ENCODE data around the gene RALGAPA2. TPM values are rescaled to one million over a fixed set of nuclear protein-coding genes. Genes with fewer than 3 reads are reported as not detected.

The RALGAPA2 gene
- total and polyA plus RNA-seq, 2 of the 13 experiments (the other 11 are each of a cell fraction or from before 2014, with no cell fraction given) = 13.8 to 17.7 TPM

DNA sequence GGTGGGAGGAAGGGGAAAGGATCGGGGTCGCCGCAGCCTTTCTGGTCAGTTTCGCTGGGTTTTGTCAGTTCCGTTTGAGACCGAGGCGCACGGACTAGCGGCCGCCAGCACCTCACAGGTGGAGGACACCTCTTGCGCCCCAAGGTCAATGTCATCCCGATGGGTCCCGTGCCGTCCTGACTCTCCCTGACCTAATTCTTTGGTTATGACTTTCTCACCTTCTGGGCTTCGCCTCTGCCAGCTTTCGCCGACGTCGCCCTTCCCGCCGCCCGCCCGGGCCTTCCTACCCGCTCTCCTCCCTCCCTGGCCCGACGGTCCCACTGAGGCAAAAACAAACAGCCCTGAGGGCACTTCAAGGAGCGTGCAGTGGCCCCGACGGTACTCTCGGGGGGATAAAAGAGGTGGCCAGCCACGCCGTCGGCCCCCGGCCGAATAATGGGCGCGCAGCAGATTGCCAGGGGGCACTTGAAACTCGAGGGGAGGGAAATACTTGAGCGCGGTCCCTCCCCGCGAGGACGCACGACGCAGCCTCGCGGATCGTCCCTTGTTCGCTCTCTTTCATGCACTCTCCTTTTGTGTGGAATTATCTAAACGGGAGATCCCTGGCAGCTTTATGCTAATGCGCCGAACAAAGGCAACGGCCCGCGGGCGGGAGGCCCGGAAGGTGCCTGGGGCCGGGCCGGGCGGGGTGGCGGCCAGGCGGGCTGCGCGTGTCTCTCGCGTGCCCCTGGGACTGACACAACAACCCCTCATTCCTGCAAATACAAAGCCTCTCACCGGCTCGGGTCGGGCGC lies 348.4 kb downstream of the RALGAPA2 start (continued):
- TF ChIP-seq NFAT5 (CRISPR knock-in tag; IDR thresholded peaks at IDR 0.05) = no peak

DNA sequence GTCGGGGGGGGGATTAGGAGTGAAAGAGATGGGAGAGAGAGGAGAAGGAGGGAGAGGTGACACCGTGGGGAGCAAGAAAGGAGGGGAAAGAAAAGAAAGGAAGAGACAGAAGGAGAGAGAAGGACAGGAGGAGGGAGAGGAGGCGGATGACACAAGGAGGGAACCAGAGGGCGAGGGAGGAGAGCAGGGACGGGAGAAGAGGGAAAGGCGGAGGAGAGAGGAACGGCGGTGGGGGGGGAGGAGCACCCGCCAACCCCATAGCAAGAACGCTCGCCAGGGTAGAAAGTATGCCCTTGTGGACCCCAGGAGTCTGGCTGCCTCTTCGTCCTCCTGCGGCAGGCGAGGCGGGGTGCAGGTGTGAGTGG lies 349.0 kb downstream of the RALGAPA2 start:
- in situ Hi-C loops (cut with HindIII; ENCODE audit: extremely low pct_ligation_motif_present, low pct_unique_long_range_greater_than_20kb) (loop anchor here (5.0 kb wide), 1 partner anchor 204 kb away; no protein-coding TSS in a partner anchor), intact Hi-C loops (cut with micrococcal nuclease; ENCODE audit: unreplicated experiment) (loop anchor here (5.0 kb wide), 1 partner anchor 281 kb away; no protein-coding TSS in a partner anchor)
- ATAC-seq = peak; percentile 11; the same call in 1 of the 3 replicates
- no peak overlapping the region for H3K9ac ChIP-seq (ENCODE audit: insufficient read depth, low read depth, low read length)
- POLR2A ChIA-PET = no interaction called here
- H3K27me3 ChIP-seq (ENCODE audit: control insufficient read depth in 1 of 2, insufficient read depth in 2 of 2, low read length in 2 of 2) = peaks cover 18 to 63% of the 10 kb centered on the region in 2 experiments
- no peak overlapping the region for H2AFZ ChIP-seq (ENCODE audit: low read length)
- H3K4me1 ChIP-seq (ENCODE audit: insufficient read depth, low read length) = peaks cover 20% of the 10 kb centered on the region; the same call in 1 of the 2 replicates
- BruUV-seq (replicated peaks) = no TSS peak
- 13% methylated on average over 15 of the region's 15 CpGs for WGBS (ENCODE audit: low lambda C conversion rate)
- H3K27ac ChIP-seq (ENCODE audit: extremely low read length, insufficient read depth, low read length) = no peak overlapping the region
- H3K4me2 ChIP-seq (ENCODE audit: low read depth, low read length) = peak overlapping the region; percentile 28; the same call in 1 of the 2 replicates
- peak overlapping the region in 1 of 3 experiments; percentile 35; a peak in 1 of 6 replicates for H3K4me3 ChIP-seq (replicated peaks in 1 of 3; ENCODE audit: insufficient read depth in 1 of 3, low read depth in 2 of 3, low read length in 3 of 3)
- DNase-seq (ENCODE audit: low spot score) = no peak
- H3K36me3 ChIP-seq (replicated peaks in 1 of 2; ENCODE audit: control insufficient read depth in 1 of 2, insufficient read depth in 2 of 2, low read length in 2 of 2) = no peaks in the 10 kb centered on the region
- H3K79me2 ChIP-seq (ENCODE audit: insufficient read depth, low read length) = no peaks in the 10 kb centered on the region
- CTCF ChIA-PET (ENCODE audit: low intra/inter-chr PET ratio, low total read pairs) = no interaction called here
- H3K9me3 ChIP-seq (ENCODE audit: low read length) = no peaks in the 10 kb centered on the region
- no peak for FAIRE-seq
- no peaks in the 10 kb centered on the region; the same call in 1 of the 2 replicates for H4K20me1 ChIP-seq (ENCODE audit: insufficient read depth, low read length)
- TF ChIP-seq ZNF431 (CRISPR knock-in tag; IDR thresholded peaks at IDR 0.05; ENCODE audit: borderline replicate concordance, low read depth) (no peak), ZNF292 (CRISPR knock-in tag; IDR thresholded peaks at IDR 0.05; ENCODE audit: borderline replicate concordance, low read depth) (no peak), ZNF138 (CRISPR knock-in tag; IDR thresholded peaks at IDR 0.05; ENCODE audit: low read depth) (no peak), XBP1 (CRISPR knock-in tag; IDR thresholded peaks at IDR 0.05) (no peak), XRCC5 (optimal IDR thresholded peaks at IDR 0.05; ENCODE audit: low read length) (no peak), E2F1 (CRISPR knock-in tag; IDR thresholded peaks at IDR 0.05) (no peak), ZBTB8A (CRISPR knock-in tag; IDR thresholded peaks at IDR 0.05; ENCODE audit: borderline replicate concordance, low read depth) (no peak), JUNB (CRISPR knock-in tag; IDR thresholded peaks at IDR 0.05; ENCODE audit: borderline replicate concordance) (no peak; the same call in 1 of the 2 replicates), ASH2L (IDR thresholded peaks at IDR 0.05; ENCODE audit: insufficient read length, low read depth, low read length) (no peak), ZNF317 (CRISPR knock-in tag; IDR thresholded peaks at IDR 0.05) (no peak), NR1H2 (CRISPR knock-in tag; IDR thresholded peaks at IDR 0.05; ENCODE audit: borderline replicate concordance, low read depth) (no peak), NFE2 (CRISPR knock-in tag; IDR thresholded peaks at IDR 0.05) (no peak), ZNF773 (CRISPR knock-in tag; IDR thresholded peaks at IDR 0.05; ENCODE audit: borderline replicate concordance) (no peak), DPF2 (CRISPR knock-in tag; IDR thresholded peaks at IDR 0.05; ENCODE audit: borderline replicate concordance, low read depth) (no peak)

Data from HepG2 (cell line).